NCI-H1105 (cell line): ENCODE results near the gene ITGB3.
"Not testable (repeated sequence)": the region's sequence is repeated elsewhere in the genome, so short reads cannot be mapped to it uniquely, and the experiment has no call there.

Source experiments
- DNase-seq: peaks from one replicate; lab custom pipeline; 2025; lab: John Stamatoyannopoulos, UW

Gene ITGB3

GRCh38 chr17:47244697-47245096 lies 8.9 kb upstream of the ITGB3 start:
- DNase-seq = no peak

- no peak for DNase-seq
Measured at GRCh38 chr17:47246120-47246519, 7.5 kb upstream of the ITGB3 start.

GRCh38 chr17:47250855-47251254 lies 2.8 kb upstream of the ITGB3 start:
- no peak for DNase-seq

GRCh38 chr17:47251421-47251940 lies 2.1 kb upstream of the ITGB3 start:
- no peak for DNase-seq

GRCh38 chr17:47252209-47252608 lies 1.4 kb upstream of the ITGB3 start:
- DNase-seq = no peak

DNA sequence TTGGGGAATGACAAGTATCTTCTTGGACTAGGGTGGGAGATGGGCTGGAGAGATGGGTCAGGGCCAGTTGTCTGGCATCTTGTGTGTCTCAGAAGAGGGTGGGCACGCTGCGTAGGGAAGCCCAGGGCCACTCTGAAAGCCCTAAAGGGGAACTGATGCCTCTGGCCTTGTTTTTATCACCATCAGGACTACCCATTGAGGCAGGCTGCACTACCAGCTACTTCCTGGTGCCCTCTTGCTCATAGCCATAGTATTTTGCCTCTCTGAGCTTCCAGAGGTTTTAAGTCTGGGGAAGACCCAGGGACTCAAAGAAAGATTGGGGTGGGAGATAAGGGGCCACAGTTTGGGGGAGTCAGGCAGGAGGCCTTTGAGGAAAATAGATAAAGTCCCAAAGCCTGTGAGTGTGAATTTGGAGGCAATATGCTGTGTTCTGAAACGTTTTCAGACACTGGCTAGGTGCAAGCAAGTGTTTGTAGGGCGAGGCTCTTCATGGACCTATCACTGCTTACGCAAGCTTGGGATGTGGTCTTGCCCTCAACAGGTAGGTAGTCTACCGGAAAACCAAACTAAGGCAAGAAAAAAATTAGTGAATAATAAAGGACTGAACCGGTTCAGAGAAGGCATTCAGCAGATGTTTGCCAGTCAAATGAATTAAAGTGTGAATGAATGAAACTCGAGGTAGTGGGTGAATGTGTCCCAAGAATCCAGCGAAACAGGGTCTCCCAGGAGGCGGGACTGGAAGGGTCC lies 688 bp upstream of the ITGB3 start:
- DNase-seq = no peak

DNA sequence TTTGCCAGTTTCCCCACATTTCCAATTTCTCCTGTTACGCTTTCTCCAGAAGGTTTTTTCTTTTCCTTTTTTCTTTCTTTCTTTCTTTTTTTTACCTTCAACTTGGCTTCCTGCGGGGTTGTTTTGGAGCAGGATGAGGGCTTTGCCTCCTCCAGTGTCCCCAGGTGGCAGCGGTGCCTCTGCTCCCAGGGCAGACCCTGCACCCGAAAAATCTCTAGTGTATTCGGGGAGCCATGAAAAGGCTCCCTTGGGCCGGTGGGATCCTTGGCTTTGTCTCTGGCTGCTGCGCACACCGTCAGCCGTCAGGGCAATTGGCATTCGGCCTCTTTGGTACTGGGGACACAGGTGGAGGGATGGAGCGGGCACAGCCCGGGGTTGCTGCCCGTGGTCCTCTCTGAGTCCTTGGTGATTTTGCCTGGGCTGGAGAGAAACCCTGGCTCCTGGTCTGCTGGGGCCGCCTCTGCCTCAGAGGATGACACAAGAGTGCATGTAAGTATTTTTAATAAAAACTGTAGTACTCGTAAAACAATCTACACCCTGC lies 846 bp downstream of the ITGB3 start:
- DNase-seq = no peak

GRCh38 chr17:47257651-47258339 lies 4.2 kb downstream of the ITGB3 start:
- no peak for DNase-seq

DNA sequence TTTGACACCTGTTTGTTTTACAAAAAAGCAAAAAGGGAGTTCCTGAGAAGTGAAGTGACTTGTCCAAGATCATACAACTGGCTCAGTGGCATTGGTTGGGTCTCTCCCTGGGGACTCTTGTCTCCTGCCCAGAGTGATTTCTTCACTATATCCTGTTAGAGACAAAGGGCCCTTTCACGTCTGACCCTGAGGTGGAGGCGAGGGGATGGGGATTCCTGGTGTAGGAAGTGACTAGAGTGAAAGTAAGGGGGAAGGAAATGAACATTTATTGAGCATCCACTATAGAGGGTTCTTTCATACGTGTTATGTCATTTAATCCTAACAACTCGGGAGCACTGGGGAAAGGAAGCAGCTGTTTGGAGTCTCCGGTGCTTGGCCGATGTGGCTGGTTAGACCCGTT lies 9.0 kb downstream of the ITGB3 start:
- no peak for DNase-seq

DNA sequence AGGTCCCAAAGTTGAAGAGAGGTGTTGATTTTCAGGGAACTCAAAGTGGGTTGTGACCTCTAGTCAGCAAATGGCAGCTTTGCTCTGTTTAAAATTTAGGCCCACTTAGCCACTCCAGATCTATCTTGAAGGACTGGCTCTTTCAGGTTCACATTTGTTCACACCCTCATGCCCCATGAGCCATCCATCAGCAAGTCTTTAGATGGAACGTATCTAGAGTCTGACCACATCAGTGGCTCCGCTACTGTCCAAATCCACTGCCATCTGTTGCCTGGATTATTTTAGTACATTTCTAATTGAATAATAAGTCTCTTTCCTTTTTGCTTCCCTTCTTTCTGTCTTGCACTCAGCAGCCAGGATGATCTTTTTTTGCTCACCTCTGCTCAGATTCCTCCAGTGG lies 10.5 kb downstream of the ITGB3 start:
- DNase-seq = no peak

DNA sequence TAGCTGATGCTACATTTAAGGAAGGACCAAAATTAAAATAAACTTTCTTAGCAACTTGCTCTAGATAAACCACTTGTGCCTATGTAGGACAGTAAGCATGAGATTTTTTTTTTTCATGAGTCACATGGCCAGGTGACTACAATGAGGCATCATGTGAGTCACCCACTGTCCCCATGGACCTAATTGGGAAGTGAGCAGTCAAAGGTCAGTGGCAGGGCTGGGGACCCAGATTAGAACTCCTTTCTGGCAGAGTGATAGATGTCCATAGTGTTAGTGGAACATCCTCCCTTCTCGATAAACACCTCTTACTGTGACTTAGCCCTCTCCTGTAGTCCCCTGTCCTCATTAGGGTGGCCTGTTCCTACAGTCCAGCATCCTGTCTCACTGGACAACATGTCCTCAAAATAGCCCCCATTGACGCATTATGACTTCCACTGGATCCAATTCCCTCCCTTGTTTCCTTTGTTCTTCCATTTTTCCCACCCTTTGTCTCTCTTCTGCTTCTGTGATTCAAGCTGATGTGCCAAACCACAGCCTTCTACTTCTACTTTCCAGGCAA lies 12.4 kb downstream of the ITGB3 start:
- DNase-seq = no peak

DNA sequence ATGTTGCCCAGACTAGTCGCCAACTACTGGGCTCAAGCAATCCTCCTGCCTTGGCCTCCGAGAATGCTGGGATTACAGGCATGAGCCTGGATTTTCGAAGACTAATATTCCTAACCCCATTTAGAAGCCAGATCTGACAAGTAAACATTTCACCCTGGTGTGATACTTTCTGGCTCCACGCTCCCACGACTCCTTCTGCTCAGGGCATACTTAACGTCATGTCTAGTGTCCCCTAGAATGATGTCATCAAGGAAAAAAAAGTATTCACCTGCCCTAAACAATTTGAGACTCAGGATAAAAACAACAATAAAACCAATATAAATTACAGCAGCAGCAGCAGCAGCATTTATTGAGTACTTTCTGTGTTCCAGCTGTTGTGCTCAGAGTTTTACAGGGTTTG lies 13.2 kb downstream of the ITGB3 start:
- DNase-seq = no peak

- no peak for DNase-seq
Measured at GRCh38 chr17:47267354-47267828, 13.8 kb downstream of the ITGB3 start.

DNA sequence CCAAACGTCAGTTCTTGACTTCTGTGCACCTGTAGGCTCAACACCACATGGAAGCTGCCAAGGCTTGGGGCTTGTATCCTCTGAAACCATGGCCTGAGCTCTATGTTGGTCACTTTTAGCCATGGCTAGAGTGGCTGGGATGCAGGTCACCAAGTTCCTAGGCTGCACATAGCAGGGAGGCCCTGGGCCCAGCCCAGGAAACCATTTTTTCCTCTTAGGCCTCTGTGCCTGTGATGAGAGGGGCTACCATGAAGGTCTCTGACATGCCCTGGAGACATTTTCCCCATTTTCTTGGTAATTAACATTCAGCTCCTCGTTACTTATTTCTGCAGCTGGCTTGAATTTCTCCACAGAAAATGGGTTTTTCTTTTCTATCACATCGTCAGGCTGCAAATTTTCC lies 15.3 kb downstream of the ITGB3 start:
- DNase-seq = not testable (repeated sequence)

DNA sequence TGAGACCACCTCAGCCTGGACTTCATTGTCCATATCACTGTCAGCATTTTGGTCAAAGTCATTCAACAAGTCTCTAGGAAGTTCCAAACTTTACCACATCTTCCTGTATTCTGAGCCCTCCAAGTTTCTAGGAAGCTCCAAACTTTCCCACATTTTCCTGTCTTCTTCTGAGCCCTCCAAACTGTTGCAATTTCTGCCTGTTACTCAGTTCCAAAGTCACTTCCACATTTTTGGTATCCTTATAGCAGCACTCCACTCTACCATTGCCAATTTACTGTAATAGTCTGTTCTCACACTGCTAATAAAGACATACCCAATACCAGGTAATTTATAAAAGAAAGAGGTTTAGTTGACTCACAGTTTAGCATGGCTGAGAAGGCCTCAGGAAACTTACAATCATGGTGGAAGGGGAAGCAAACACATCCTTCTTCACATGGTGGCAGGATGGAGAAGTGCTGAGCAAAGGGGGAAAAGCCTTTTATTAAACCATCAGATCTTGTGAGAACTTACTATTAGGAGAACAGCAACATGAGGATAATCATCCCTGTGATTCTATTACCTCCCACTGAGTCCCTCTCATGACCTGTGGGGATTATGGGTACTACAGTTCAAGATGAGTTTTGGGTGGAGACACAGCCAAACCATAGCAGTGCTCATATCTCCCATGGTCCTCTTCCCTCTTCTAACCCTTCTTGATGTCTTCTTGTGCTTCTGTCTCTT lies 16.1 kb downstream of the ITGB3 start:
- DNase-seq = not testable (repeated sequence)

DNA sequence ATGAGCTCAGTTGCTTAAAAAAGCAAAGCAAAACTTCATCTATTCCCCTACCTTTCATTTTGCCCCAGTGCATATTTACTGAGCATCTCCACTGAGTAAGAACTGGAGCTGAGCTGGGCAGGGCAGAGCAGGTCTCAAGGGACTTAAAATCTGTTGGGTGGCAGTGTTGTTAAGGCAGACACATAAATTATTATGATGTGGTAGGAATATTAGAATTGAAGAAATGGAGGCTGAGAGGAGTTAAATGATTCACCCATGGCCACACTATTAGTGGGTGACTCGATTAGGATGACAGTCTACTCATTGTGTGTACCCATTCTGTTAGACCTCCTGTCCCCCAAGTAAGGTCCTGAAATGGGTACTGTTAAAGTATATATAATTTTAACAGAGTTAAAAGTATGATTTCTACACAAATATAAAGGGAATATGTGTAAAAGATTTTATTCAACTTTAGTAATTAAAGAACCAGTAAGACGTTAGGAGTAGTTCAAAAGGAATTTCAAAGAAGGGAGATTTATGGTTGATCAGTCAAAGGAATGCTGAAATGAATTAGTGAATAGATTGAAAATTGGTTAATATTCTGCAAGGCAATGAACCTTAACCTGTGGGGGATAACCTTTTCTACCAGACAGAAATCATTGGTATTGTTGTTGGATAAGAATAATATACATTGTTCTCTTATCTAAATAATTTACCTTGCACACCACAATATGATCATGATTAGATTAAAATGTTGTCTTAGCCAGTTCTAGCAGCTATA lies 17.5 kb downstream of the ITGB3 start:
- DNase-seq = no peak

- no peak for DNase-seq
Measured at GRCh38 chr17:47272491-47272890, 18.9 kb downstream of the ITGB3 start.

- DNase-seq = no peak
Measured at GRCh38 chr17:47273245-47273644, 19.6 kb downstream of the ITGB3 start.

- DNase-seq = no peak
Measured at GRCh38 chr17:47274319-47275069, 20.9 kb downstream of the ITGB3 start.

DNA sequence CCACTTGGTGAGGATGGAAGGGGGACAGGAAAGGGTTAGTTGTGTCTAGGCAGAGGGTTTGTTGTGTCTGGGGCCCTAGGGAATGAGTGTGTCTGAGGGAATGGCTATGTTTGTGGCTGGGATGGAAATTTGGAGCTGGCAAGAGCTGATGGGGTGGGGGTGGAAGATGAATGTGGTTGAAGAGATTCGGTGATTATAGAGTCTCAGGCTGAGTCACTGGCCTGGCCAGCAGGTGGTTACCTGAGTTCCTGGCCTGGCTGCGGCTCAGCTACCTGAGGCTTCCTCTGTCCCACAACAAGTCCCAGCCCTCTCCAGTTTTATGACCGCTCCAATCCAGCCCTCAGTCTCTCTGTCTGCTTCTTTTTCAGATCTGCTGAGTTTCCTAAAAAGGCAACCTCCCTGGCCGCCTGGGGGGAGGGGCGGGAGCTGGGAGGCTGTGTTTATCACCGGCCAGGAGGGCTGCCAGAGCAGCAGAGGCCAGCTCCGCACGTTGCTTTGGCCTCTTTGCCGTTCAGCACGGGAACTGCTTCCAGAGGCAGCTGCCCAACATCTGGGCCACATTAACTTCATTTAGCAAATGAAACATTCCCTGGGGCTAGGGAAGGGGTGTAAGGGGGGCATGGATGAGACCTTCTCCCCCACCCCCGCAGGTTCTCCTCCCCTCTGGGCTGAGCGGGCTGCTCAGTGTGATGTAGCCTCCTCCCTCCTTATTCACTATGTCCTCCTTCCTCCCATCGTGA lies 21.8 kb downstream of the ITGB3 start:
- no peak for DNase-seq
